ENCODE measurements around the gene PHACTR1. TPM values are rescaled to one million over a fixed set of nuclear protein-coding genes. Genes with fewer than 3 reads are reported as not detected.
A peak's percentile ranks its signal among the peaks of the same experiment; 100 is the strongest.

The PHACTR1 gene
- total RNA-seq, 1 donor from 2014 or later, result 50.7 TPM

DNA sequence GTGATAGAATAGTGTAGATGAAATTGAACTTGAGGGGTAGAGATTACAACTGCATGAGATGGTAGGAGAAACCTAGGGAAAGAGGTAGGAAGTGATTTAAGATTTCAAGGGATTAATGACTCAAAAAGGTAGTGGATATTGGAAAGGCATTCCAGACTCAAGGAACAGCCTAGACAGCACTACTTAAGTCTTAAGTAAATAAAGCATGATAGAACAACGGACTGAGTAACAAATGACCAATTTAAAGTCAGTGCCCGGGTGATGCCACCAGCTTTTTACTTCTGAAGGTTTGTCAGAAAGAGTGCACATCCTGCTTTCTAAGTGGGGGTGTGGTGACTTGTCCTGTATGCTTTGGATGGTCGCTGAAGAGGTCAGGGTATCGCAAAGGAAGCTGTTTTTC is 81.8 kb downstream of the PHACTR1 start:
- Mint-ChIP-seq H3K9me3 (ENCODE audit: unreplicated experiment) (no peaks in the 10 kb centered on the region), H3K27me3 (ENCODE audit: unreplicated experiment) (no peaks in the 10 kb centered on the region), H3K36me3 (ENCODE audit: unreplicated experiment) (no peaks in the 10 kb centered on the region), H3K27ac (ENCODE audit: unreplicated experiment) (no peak overlapping the region), H3K4me1 (ENCODE audit: low read depth, unreplicated experiment) (peaks cover 4% of the 10 kb centered on the region), H3K4me3 (ENCODE audit: unreplicated experiment) (no peak overlapping the region)
- DNase-seq, result no peak
- no peak for TF ChIP-seq CTCF (IDR thresholded peaks at IDR 0.05; ENCODE audit: partially characterized antibody, unreplicated experiment)

GRCh38 chr6:12800120-12800519 is 83.6 kb downstream of the PHACTR1 start:
- no peak for TF ChIP-seq CTCF (IDR thresholded peaks at IDR 0.05; ENCODE audit: partially characterized antibody, unreplicated experiment)
- no peaks in the 10 kb centered on the region for H3K27me3 Mint-ChIP-seq (ENCODE audit: unreplicated experiment)
- no peaks in the 10 kb centered on the region for H3K9me3 Mint-ChIP-seq (ENCODE audit: unreplicated experiment)
- peaks cover 4% of the 10 kb centered on the region for H3K4me1 Mint-ChIP-seq (ENCODE audit: low read depth, unreplicated experiment)
- DNase-seq, result no peak
- H3K27ac Mint-ChIP-seq (ENCODE audit: unreplicated experiment), result no peak overlapping the region
- no peak overlapping the region for H3K4me3 Mint-ChIP-seq (ENCODE audit: unreplicated experiment)
- H3K36me3 Mint-ChIP-seq (ENCODE audit: unreplicated experiment), result no peaks in the 10 kb centered on the region

GRCh38 chr6:12801141-12801540 is 84.6 kb downstream of the PHACTR1 start:
- DNase-seq, result no peak
- H3K36me3 Mint-ChIP-seq (ENCODE audit: unreplicated experiment), result no peaks in the 10 kb centered on the region
- H3K27me3 Mint-ChIP-seq (ENCODE audit: unreplicated experiment), result no peaks in the 10 kb centered on the region
- no peak overlapping the region for H3K27ac Mint-ChIP-seq (ENCODE audit: unreplicated experiment)
- TF ChIP-seq CTCF (IDR thresholded peaks at IDR 0.05; ENCODE audit: partially characterized antibody, unreplicated experiment), result no peak
- peaks cover 4% of the 10 kb centered on the region for H3K4me1 Mint-ChIP-seq (ENCODE audit: low read depth, unreplicated experiment)
- H3K9me3 Mint-ChIP-seq (ENCODE audit: unreplicated experiment), result no peaks in the 10 kb centered on the region
- H3K4me3 Mint-ChIP-seq (ENCODE audit: unreplicated experiment), result no peak overlapping the region

DNA sequence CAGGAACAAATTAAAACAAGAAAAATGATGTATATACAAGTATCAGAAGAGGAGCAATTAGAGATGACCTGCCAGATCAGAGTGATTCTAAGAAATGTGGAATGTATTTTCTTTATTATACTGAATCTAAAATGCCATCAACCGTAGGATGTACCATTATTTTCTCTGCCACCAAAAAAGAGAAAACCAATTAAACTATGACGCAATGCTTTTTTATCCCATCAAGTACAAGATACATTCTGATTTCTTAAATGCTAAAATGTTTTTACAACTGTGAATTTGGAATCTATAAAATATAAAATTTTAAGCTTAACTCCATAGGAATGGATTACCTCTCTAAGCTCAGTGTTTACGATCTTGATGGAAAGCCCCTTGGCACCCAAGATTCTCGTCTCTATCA is 85.9 kb downstream of the PHACTR1 start:
- Mint-ChIP-seq H3K9me3 (ENCODE audit: unreplicated experiment) (no peaks in the 10 kb centered on the region), H3K4me3 (ENCODE audit: unreplicated experiment) (no peak overlapping the region), H3K4me1 (ENCODE audit: low read depth, unreplicated experiment) (peaks cover 3% of the 10 kb centered on the region), H3K27me3 (ENCODE audit: unreplicated experiment) (no peaks in the 10 kb centered on the region), H3K36me3 (ENCODE audit: unreplicated experiment) (no peaks in the 10 kb centered on the region), H3K27ac (ENCODE audit: unreplicated experiment) (no peak overlapping the region)
- DNase-seq, result no peak
- TF ChIP-seq CTCF (IDR thresholded peaks at IDR 0.05; ENCODE audit: partially characterized antibody, unreplicated experiment), result no peak

DNA sequence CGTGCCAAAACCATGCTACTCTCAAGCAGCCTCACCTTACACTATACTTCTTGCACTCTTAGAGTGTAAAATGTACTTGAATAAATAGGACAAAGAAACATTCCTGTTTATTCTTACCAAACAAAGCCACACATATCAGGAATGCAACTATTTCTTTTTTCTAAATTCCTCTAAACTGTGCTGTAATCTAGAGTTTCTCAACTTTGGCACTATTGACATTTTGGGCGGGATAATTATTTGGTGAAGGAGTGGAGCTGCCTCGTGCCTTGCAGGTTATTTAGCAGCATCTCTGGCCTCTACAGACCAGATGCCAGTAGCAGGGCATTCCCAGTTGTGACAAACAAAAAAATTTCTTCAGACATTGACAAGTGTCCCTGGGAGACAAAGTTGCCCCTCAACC is 86.9 kb downstream of the PHACTR1 start:
- Mint-ChIP-seq H3K36me3 (ENCODE audit: unreplicated experiment) (no peaks in the 10 kb centered on the region), H3K27me3 (ENCODE audit: unreplicated experiment) (no peaks in the 10 kb centered on the region), H3K27ac (ENCODE audit: unreplicated experiment) (peak overlapping the region; percentile 44), H3K4me3 (ENCODE audit: unreplicated experiment) (no peak overlapping the region), H3K9me3 (ENCODE audit: unreplicated experiment) (no peaks in the 10 kb centered on the region), H3K4me1 (ENCODE audit: low read depth, unreplicated experiment) (no peaks in the 10 kb centered on the region)
- TF ChIP-seq CTCF (IDR thresholded peaks at IDR 0.05; ENCODE audit: partially characterized antibody, unreplicated experiment), result no peak
- no peak for DNase-seq

Measured in glutamatergic neuron (in vitro differentiated cells).